Left lung (tissue), 10 donors: ENCODE data around the gene ZSCAN12. TPM values are rescaled to one million over a fixed set of nuclear protein-coding genes. Genes with fewer than 3 reads are reported as not detected.
A peak's percentile ranks its signal among the peaks of the same experiment; 100 is the strongest.

ENCODE experiments used
- ATAC-seq: fragments of 200-7000 bp; cut with Tn5 transposase; one replicate; pipeline ENCODE4 v1.9.1; 2020; ENCODE audit warnings: moderate library complexity
- DNase-seq, 4 donors: peaks; one replicate each; pipeline ENCODE4 v3.0.0-alpha.2; 2013 to 2020
- H3K27ac ChIP-seq, 2 donors: fragments of 200-600 bp; sonication (generic) in 1 of 2; one replicate each; pipeline versions ENCODE4 v1.5.0 to v1.8.0; 2020 to 2021
- H3K27me3 ChIP-seq, 2 donors: fragments of 200-600 bp; sonication (generic) in 1 of 2; one replicate each; pipeline versions ENCODE4 v1.5.0 to v1.8.0; 2020 to 2021
- H3K36me3 ChIP-seq, 2 donors: fragments of 200-600 bp; sonication (generic) in 1 of 2; one replicate each; pipeline versions ENCODE4 v1.5.0 to v1.8.0; 2020 to 2021
- H3K4me1 ChIP-seq, 2 donors: fragments of 200-600 bp; one replicate each; pipeline ENCODE4 v1.8.0; 2021
- H3K4me3 ChIP-seq, 2 donors: fragments of 200-600 bp; sonication (generic) in 1 of 2; one replicate each; pipeline versions ENCODE4 v1.5.0 to v1.8.0; 2020 to 2021; ENCODE audit warnings: mild to moderate bottlenecking in 1 of 2
- H3K9me3 ChIP-seq, 2 donors: fragments of 200-600 bp; sonication (generic) in 1 of 2; one replicate each; pipeline versions ENCODE4 v1.5.0 to v1.8.0; 2020 to 2021
- CTCF ChIP-seq, 2 donors: fragments of 200-600 bp; sonication (generic) in 1 of 2; IDR thresholded peaks; one replicate each; pipeline versions ENCODE4 v1.5.0 to v1.8.0; 2021; ENCODE audit warnings: antibody characterized with exemption in 2 of 2
- intact Hi-C, 2 donors: fragments of 100-400 bp; cut with DNase I; formaldehyde crosslinking; loops; one replicate each; pipeline versions ENCODE4 v1.11.2 to v1.14.2; 2022
- polyA plus RNA-seq, 6 donors: library from polyadenylated mRNA; unstranded; fragments of 120-200 nt; gene quantifications; one replicate each; pipeline ENCODE4 v1.2.1, GENCODE V29; 2013; ENCODE audit not compliant: insufficient read length in 6 of 6
- total RNA-seq, 2 donors: library from RNA; stranded (reverse); fragmentation: NEBNext Ultra II Directional; extraction: Animal tissue kit (Norgen Biotek cat#: 25700); gene quantifications; one replicate each; pipeline ENCODE4 v1.2.1, GENCODE V29; 2021
- donor health status: DM: no; HTN: yes; CAD: no.
- donor health status: DM: no; HTN: no; CAD: no.

ZSCAN12 gene
- total and polyA plus RNA-seq, 8 donors, result 5.2 to 20.1 (median 15.8) TPM

GRCh38 chr6:28443112-28443773, 43.7 kb upstream of the ZSCAN12 start, which contains the start of gene ZSCAN23:
ZSCAN23 (minus strand) TSS chr6:28443491; CDS start chr6:28436266, 7,225 bp downstream.
- Histone ChIP-seq H3K9me3 (no peaks in the 10 kb centered on the region), H3K4me1 (no peaks in the 10 kb centered on the region), H3K27ac (no peak within 1 kb of the TSS), H3K36me3 (no peaks in the 10 kb centered on the region), H3K27me3 (peaks cover 8 to 57% of the 10 kb centered on the region in 2 donors), H3K4me3 (peak within 1 kb of the TSS; percentile 48 to 85)
- DNase-seq, result peak; percentile 71 to 88 (median 78)
- TF ChIP-seq CTCF (IDR thresholded peaks at IDR 0.05), result no peak
- peak; percentile 97 for ATAC-seq
- intact Hi-C loops, result no loop called here

- TF ChIP-seq CTCF (IDR thresholded peaks at IDR 0.05), result no peak
- ATAC-seq (no peak), DNase-seq (no peak)
- H3K27me3 ChIP-seq, result peaks cover 8 to 52% of the 10 kb centered on the region in 2 donors
- intact Hi-C loops, result no loop called here
- H3K36me3 ChIP-seq, result no peaks in the 10 kb centered on the region
- H3K27ac ChIP-seq, result no peak overlapping the region
- no peaks in the 10 kb centered on the region for H3K9me3 ChIP-seq
- no peaks in the 10 kb centered on the region for H3K4me1 ChIP-seq
- peak overlapping the region; percentile 48 to 85 for H3K4me3 ChIP-seq
Measured at GRCh38 chr6:28442586-28442985, 43.0 kb upstream of the ZSCAN12 start.

- TF ChIP-seq CTCF (IDR thresholded peaks at IDR 0.05), result no peak
Measured at GRCh38 chr6:28436404-28436803, 36.9 kb upstream of the ZSCAN12 start.

GRCh38 chr6:28433119-28433518, 33.6 kb upstream of the ZSCAN12 start:
- Histone ChIP-seq H3K27ac (no peak overlapping the region), H3K36me3 (no peaks in the 10 kb centered on the region), H3K4me3 (no peak overlapping the region), H3K4me1 (no peaks in the 10 kb centered on the region), H3K27me3 (no peaks in the 10 kb centered on the region), H3K9me3 (no peaks in the 10 kb centered on the region)
- TF ChIP-seq CTCF (IDR thresholded peaks at IDR 0.05), result no peak
- intact Hi-C loops, result no loop called here
- DNase-seq (no peak), ATAC-seq (no peak)

More at GRCh38 chr6:28436404-28436803, 36.9 kb upstream of the ZSCAN12 start:
- Histone ChIP-seq H3K9me3 (no peaks in the 10 kb centered on the region), H3K36me3 (no peaks in the 10 kb centered on the region), H3K4me1 (no peaks in the 10 kb centered on the region), H3K4me3 (no peak overlapping the region), H3K27ac (no peak overlapping the region), H3K27me3 (no peaks in the 10 kb centered on the region)
- ATAC-seq (no peak), DNase-seq (no peak)
- intact Hi-C loops, result no loop called here

- H3K36me3 ChIP-seq, result no peaks in the 10 kb centered on the region
- peaks cover 0 to 5% of the 10 kb centered on the region in 2 donors for H3K9me3 ChIP-seq
- TF ChIP-seq CTCF (IDR thresholded peaks at IDR 0.05), result no peak
- no peak overlapping the region for H3K4me3 ChIP-seq
- intact Hi-C loops, result no loop called here
- no peak for DNase-seq
- H3K27me3 ChIP-seq, result no peaks in the 10 kb centered on the region
- no peak for ATAC-seq
- H3K4me1 ChIP-seq, result no peaks in the 10 kb centered on the region
- no peak overlapping the region for H3K27ac ChIP-seq
Measured at GRCh38 chr6:28429781-28430180, 30.2 kb upstream of the ZSCAN12 start.
